Measurements from ENCODE around the gene APOBEC3H. TPM values are rescaled to one million over a fixed set of nuclear protein-coding genes. Genes with fewer than 3 reads are reported as not detected.
A peak's percentile ranks its signal among the peaks of the same experiment; 100 is the strongest.

The APOBEC3H gene
- total and polyA plus RNA-seq, 9 of the 15 experiments (the other 6 are each of a cell fraction or from before 2014, with no cell fraction given), result 0.10 to 0.21 TPM; not detected in 7

DNA sequence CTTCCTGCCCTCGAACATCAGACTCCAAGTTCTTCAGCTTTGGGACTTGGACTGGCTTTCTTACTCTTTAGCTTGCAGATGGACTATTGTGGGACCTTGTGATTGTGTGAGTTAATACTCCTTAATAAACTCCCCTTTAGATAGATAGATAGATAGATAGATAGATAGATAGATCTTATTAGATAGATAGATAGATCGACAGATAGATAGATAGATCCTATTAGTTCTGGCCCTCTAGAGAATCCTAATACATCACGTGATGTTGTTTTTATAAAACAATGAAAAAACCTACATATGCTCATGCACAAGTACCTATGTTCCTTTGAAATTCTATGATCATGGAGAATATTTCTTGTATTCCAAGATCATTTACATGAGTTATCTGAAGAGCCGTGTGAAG lies 23.9 kb downstream of the APOBEC3H start (continued):
- TF ChIP-seq, protein P1, sequence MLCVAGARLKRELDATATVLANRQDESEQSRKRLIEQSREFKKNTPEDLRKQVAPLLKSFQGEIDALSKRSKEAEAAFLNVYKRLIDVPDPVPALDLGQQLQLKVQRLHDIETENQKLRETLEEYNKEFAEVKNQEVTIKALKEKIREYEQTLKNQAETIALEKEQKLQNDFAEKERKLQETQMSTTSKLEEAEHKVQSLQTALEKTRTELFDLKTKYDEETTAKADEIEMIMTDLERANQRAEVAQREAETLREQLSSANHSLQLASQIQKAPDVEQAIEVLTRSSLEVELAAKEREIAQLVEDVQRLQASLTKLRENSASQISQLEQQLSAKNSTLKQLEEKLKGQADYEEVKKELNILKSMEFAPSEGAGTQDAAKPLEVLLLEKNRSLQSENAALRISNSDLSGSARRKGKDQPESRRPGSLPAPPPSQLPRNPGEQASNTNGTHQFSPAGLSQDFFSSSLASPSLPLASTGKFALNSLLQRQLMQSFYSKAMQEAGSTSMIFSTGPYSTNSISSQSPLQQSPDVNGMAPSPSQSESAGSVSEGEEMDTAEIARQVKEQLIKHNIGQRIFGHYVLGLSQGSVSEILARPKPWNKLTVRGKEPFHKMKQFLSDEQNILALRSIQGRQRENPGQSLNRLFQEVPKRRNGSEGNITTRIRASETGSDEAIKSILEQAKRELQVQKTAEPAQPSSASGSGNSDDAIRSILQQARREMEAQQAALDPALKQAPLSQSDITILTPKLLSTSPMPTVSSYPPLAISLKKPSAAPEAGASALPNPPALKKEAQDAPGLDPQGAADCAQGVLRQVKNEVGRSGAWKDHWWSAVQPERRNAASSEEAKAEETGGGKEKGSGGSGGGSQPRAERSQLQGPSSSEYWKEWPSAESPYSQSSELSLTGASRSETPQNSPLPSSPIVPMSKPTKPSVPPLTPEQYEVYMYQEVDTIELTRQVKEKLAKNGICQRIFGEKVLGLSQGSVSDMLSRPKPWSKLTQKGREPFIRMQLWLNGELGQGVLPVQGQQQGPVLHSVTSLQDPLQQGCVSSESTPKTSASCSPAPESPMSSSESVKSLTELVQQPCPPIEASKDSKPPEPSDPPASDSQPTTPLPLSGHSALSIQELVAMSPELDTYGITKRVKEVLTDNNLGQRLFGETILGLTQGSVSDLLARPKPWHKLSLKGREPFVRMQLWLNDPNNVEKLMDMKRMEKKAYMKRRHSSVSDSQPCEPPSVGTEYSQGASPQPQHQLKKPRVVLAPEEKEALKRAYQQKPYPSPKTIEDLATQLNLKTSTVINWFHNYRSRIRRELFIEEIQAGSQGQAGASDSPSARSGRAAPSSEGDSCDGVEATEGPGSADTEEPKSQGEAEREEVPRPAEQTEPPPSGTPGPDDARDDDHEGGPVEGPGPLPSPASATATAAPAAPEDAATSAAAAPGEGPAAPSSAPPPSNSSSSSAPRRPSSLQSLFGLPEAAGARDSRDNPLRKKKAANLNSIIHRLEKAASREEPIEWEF (CRISPR knock-in tag; IDR thresholded peaks at IDR 0.05), result no peak
- TF ChIP-seq ZNF121 (CRISPR knock-in tag; conservative IDR thresholded peaks at IDR 0.05), result no peak

DNA sequence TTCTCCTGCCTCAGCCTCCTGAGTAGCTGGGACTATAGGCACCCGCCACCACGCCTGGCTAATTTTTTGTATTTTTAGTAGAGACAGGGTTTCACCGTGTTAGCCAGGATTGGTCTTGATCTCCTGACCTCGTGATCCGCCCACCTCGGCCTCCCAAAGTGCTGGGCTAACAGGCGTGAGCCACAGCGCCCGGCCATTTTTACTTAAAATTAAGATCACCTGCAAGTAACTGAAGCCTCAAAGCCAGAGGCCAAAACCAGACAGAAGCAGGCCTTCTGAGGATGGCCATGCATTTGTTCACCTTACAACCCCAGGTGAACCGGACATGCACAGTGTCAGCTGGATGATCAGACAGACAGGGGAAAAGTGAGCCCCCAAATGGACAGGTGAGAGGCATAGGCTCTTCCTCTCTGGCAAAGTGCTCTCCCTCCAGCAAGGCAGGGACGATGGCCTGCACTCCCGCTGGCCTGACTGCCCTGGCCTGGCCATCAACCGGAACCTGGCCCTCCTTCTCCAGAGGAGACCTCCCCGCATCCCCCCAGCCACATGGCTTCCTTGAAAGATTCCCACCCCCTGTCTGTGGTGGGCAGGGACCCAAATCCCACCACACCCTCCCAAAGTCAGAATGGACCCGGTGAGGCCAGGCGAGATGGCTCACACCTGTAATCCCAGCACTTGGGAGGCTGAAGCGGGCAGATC lies 25.9 kb downstream of the APOBEC3H start:
- intact Hi-C loops (cut with micrococcal nuclease), result loop anchor here (5.0 kb wide), 1 partner anchor 356 kb away; no protein-coding TSS in a partner anchor
- no peaks in the 10 kb centered on the region for H3K36me3 ChIP-seq (ENCODE audit: control insufficient read depth, insufficient read depth, low read length)
- DNase-seq (ENCODE audit: extremely low read depth in 1 of 4, low spot score in 3 of 4) (peak in 1 of 4 experiments; percentile 2), FAIRE-seq (no peak), ATAC-seq (no peak)
- H3K4me2 ChIP-seq (ENCODE audit: insufficient read depth, low read length), result no peak overlapping the region
- H3K27me3 ChIP-seq (ENCODE audit: control insufficient read depth in 2 of 2, insufficient read depth in 2 of 2, low read length in 2 of 2), result no peaks in the 10 kb centered on the region
- H3K9me1 ChIP-seq (ENCODE audit: control insufficient read depth, insufficient read depth, low read length), result no peaks in the 10 kb centered on the region
- no peak overlapping the region for H3K27ac ChIP-seq (ENCODE audit: extremely low read depth, low read depth, low read length)
- ChIA-PET POLR2A (no interaction called here), CTCF (ENCODE audit: low intra/inter-chr PET ratio) (interaction anchor here (1.6 to 1.9 kb wide), 2 partner anchors 150 to 253 kb away, joined by 6 to 8 read pairs; no protein-coding TSS in a partner anchor)
- no TSS peak for BruUV-seq (replicated peaks)
- no peaks in the 10 kb centered on the region for H3K9me3 ChIP-seq (replicated peaks; ENCODE audit: control insufficient read depth, insufficient read depth, low read depth, low read length)
- in situ Hi-C loops (cut with MboI), result no loop called here
- no peak overlapping the region for H3K9ac ChIP-seq (ENCODE audit: insufficient read depth in 1 of 2, low read depth in 2 of 2, low read length in 2 of 2)
- H3K4me1 ChIP-seq (replicated peaks in 1 of 2; ENCODE audit: control insufficient read depth in 2 of 2, insufficient read depth in 2 of 2, low read length in 2 of 2), result peaks cover 0 to 2% of the 10 kb centered on the region in 2 experiments; a peak in 2 of 5 replicates
- H3K4me3 ChIP-seq, result no peak overlapping the region
- H2AFZ ChIP-seq (ENCODE audit: low read depth, low read length), result no peak overlapping the region
- TF ChIP-seq ZNF778 (CRISPR knock-in tag; IDR thresholded peaks at IDR 0.05) (no peak), ZNF184 (CRISPR knock-in tag; IDR thresholded peaks at IDR 0.05) (no peak)
- H4K20me1 ChIP-seq (replicated peaks; ENCODE audit: control insufficient read depth, insufficient read depth, low read length), result no peaks in the 10 kb centered on the region
- no peaks in the 10 kb centered on the region for H3K79me2 ChIP-seq (ENCODE audit: control insufficient read depth, insufficient read depth, low read length)
- WGBS (ENCODE audit: insufficient coverage, low coverage, missing lambda C conversion rate), result 78% methylated on average over 8 of the region's 17 CpGs

Measured in K562 (cell line).